PC-3 (cell line): ENCODE measurements around the gene CBLN1. TPM values are rescaled to one million over a fixed set of nuclear protein-coding genes. Genes with fewer than 3 reads are reported as not detected.

Experiments used
- ATAC-seq: fragments of 200-7000 bp; cut with Tn5 transposase; 2 replicates; pipeline ENCODE4 v1.9.1; 2020; ENCODE audit warnings: mild to moderate bottlenecking, moderate library complexity
- BruUV-seq: library from RNA; stranded (reverse); fragments of 400-500 nt; replicated peaks from 2 replicates; lab custom pipeline; 2021; lab: Mats Ljungman, UMichigan
- CTCF ChIA-PET: fragments of 300-600 bp; sonication (Branson Sonifier 250); formaldehyde crosslinking; loops from one replicate; lab custom pipeline; 2022; ENCODE audit warnings: antibody characterized with exemption; lab: Charles Lee
- POLR2A ChIA-PET: fragments of 300-600 bp; sonication (Branson Sonifier 250); formaldehyde crosslinking; loops from one replicate; lab custom pipeline; 2022; ENCODE audit warnings: antibody characterized with exemption; ENCODE audit not compliant: unreplicated experiment; lab: Charles Lee
- DNase-seq: peaks from one replicate; pipeline ENCODE4 v3.0.0-alpha.2; 2015
- H2AFZ ChIP-seq: fragments of 300-600 bp; sonication (generic); 2 replicates; pipeline ENCODE4 v1.6.0; 2016; ENCODE audit warnings: antibody characterized with exemption, low read length
- H3F3A ChIP-seq: fragments of 300-600 bp; sonication (generic); one replicate; pipeline ENCODE4 v1.6.0; 2017; ENCODE audit warnings: antibody characterized with exemption, low read length, control low read depth, mild to moderate bottlenecking; ENCODE audit not compliant: unreplicated experiment
- H3K27ac ChIP-seq: fragments of 300-600 bp; sonication (generic); 2 replicates; pipeline ENCODE4 v1.5.1; 2016; ENCODE audit warnings: mild to moderate bottlenecking, low read length
- H3K27me3 ChIP-seq: fragments of 300-600 bp; sonication (generic); 2 replicates; pipeline ENCODE4 v1.6.1; 2016; ENCODE audit warnings: low read length, mixed read lengths
- H3K36me3 ChIP-seq: fragments of 300-600 bp; sonication (generic); 2 replicates; pipeline ENCODE4 v1.6.1; 2016; ENCODE audit warnings: low read depth, mixed run types, low read length, mixed read lengths
- H3K4me1 ChIP-seq: fragments of 300-600 bp; sonication (generic); 2 replicates; pipeline ENCODE4 v1.5.1; 2016; ENCODE audit warnings: low read length; ENCODE audit not compliant: insufficient read depth
- H3K4me2 ChIP-seq: fragments of 300-600 bp; sonication (generic); 2 replicates; pipeline ENCODE4 v1.6.0; 2016; ENCODE audit warnings: low read length
- H3K4me3 ChIP-seq: fragments of 300-600 bp; sonication (generic); 2 replicates; pipeline ENCODE4 v1.5.1; 2016; ENCODE audit warnings: mild to moderate bottlenecking, low read length, mixed read lengths
- H3K79me2 ChIP-seq: fragments of 300-600 bp; sonication (generic); 2 replicates; pipeline ENCODE4 v1.6.1; 2017; ENCODE audit warnings: low read length, mixed read lengths
- H3K9ac ChIP-seq: fragments of 300-600 bp; sonication (generic); 2 replicates; pipeline ENCODE4 v1.6.0; 2016; ENCODE audit warnings: mild to moderate bottlenecking, low read length
- H3K9me2 ChIP-seq: fragments of 300-600 bp; sonication (generic); replicated peaks from 2 replicates; pipeline ENCODE4 v1.6.1; 2016; ENCODE audit warnings: mixed run types, low read length, mixed read lengths
- H3K9me3 ChIP-seq: fragments of 300-600 bp; sonication (generic); 2 replicates; pipeline ENCODE4 v1.6.1; 2016; ENCODE audit warnings: low read length, mixed read lengths
- H4K20me1 ChIP-seq: fragments of 300-600 bp; sonication (generic); 2 replicates; pipeline ENCODE4 v1.6.1; 2016; ENCODE audit warnings: low read length, mixed read lengths
- EZH2 ChIP-seq: fragments of 300-600 bp; sonication (generic); IDR thresholded peaks from one replicate; pipeline ENCODE4 v1.6.1; 2017; ENCODE audit warnings: antibody characterized with exemption, mild to moderate bottlenecking, low read length; ENCODE audit not compliant: unreplicated experiment
- EZH2phosphoT487 ChIP-seq: fragments of 300-600 bp; sonication (generic); IDR thresholded peaks from 2 replicates; pipeline ENCODE4 v1.6.1; 2018; ENCODE audit warnings: mild to moderate bottlenecking, antibody characterized with exemption, low read length, borderline replicate concordance
- intact Hi-C: fragments of 100-400 bp; cut with micrococcal nuclease; formaldehyde crosslinking; loops from 2 replicates; pipeline ENCODE4 v1.9.0; 2023
- total RNA-seq: library from RNA; depleted of rRNA; stranded (reverse); fragments of >200 nt; gene quantifications from 2 replicates; pipeline ENCODE4 v1.2.3, GENCODE V29; 2014
- TF ChIP-seq, protein P1 (sequence below): fragments of 300-600 bp; sonication (generic); conservative IDR thresholded peaks from 2 replicates; pipeline ENCODE4 v1.5.1; 2017; ENCODE audit warnings: antibody characterized with exemption, low read depth, mild to moderate bottlenecking, low read length

Gene CBLN1
- total RNA-seq, 1 experiment from 2014 or later: 0.04 TPM

- Histone ChIP-seq H3K9me3 (no peaks in the 10 kb centered on the region), H4K20me1 (no peaks in the 10 kb centered on the region), H3K4me2 (no peak overlapping the region), H3K4me1 (no peaks in the 10 kb centered on the region), H3K79me2 (no peaks in the 10 kb centered on the region), H3F3A (no peaks in the 10 kb centered on the region), H3K36me3 (no peaks in the 10 kb centered on the region), H3K27ac (no peak overlapping the region), H2AFZ (no peak overlapping the region), H3K9me2 (no peaks in the 10 kb centered on the region), H3K27me3 (no peaks in the 10 kb centered on the region), H3K9ac (no peak overlapping the region), H3K4me3 (no peak overlapping the region)
- no peak for DNase-seq
- intact Hi-C loops: no loop called here
- ChIA-PET POLR2A (no interaction called here), CTCF (no interaction called here)
- TF ChIP-seq EZH2phosphoT487 (no peak), EZH2 (no peak)
- TF ChIP-seq, protein P1, sequence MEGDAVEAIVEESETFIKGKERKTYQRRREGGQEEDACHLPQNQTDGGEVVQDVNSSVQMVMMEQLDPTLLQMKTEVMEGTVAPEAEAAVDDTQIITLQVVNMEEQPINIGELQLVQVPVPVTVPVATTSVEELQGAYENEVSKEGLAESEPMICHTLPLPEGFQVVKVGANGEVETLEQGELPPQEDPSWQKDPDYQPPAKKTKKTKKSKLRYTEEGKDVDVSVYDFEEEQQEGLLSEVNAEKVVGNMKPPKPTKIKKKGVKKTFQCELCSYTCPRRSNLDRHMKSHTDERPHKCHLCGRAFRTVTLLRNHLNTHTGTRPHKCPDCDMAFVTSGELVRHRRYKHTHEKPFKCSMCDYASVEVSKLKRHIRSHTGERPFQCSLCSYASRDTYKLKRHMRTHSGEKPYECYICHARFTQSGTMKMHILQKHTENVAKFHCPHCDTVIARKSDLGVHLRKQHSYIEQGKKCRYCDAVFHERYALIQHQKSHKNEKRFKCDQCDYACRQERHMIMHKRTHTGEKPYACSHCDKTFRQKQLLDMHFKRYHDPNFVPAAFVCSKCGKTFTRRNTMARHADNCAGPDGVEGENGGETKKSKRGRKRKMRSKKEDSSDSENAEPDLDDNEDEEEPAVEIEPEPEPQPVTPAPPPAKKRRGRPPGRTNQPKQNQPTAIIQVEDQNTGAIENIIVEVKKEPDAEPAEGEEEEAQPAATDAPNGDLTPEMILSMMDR: no peak
- ATAC-seq: no peak
- no TSS peak for BruUV-seq
Observed at GRCh38 chr16:49327466-49327865, 45.8 kb upstream of the CBLN1 start.

- DNase-seq (no peak), ATAC-seq (no peak)
- Histone ChIP-seq H3K9me2 (no peaks in the 10 kb centered on the region), H3K4me3 (no peak overlapping the region), H3K27me3 (no peaks in the 10 kb centered on the region), H2AFZ (no peak overlapping the region), H3K36me3 (no peaks in the 10 kb centered on the region), H3K9me3 (no peaks in the 10 kb centered on the region), H3F3A (no peaks in the 10 kb centered on the region), H4K20me1 (no peaks in the 10 kb centered on the region), H3K9ac (no peak overlapping the region), H3K79me2 (no peaks in the 10 kb centered on the region), H3K4me2 (no peak overlapping the region), H3K27ac (no peak overlapping the region), H3K4me1 (no peaks in the 10 kb centered on the region)
- BruUV-seq: no TSS peak
- ChIA-PET POLR2A (no interaction called here), CTCF (no interaction called here)
- TF ChIP-seq EZH2: no peak
- TF ChIP-seq, protein P1: no peak
- no peak for TF ChIP-seq EZH2phosphoT487
- intact Hi-C loops: no loop called here
Observed at GRCh38 chr16:49324703-49325102, 43.1 kb upstream of the CBLN1 start.

DNA sequence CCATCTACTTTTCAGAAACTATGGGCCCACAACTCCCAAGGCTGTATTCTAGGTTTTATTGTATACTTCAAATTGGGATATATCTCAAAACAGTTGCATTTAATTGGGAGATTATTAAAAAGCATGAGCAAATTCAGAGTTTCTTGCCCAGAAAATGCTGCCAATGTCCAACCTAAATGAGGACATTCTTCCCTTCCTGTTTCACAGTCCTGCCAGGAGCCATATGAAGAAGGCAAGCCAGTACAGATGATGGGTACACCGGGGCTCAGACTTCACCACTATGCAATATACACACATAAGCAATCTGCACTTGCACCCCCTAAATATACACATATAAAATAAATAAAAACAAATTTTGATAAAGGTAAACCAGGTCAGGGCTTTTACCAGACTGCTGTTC, 34.0 kb upstream of the CBLN1 start:
- ChIA-PET POLR2A (no interaction called here), CTCF (no interaction called here)
- Histone ChIP-seq H3K9me3 (no peaks in the 10 kb centered on the region), H3K4me3 (no peak overlapping the region), H3K79me2 (no peaks in the 10 kb centered on the region), H3F3A (no peaks in the 10 kb centered on the region), H3K36me3 (no peaks in the 10 kb centered on the region), H2AFZ (no peak overlapping the region), H3K4me1 (no peaks in the 10 kb centered on the region), H3K4me2 (no peak overlapping the region), H3K9ac (no peak overlapping the region), H3K9me2 (no peaks in the 10 kb centered on the region), H3K27me3 (peaks cover 22% of the 10 kb centered on the region), H3K27ac (no peak overlapping the region), H4K20me1 (no peaks in the 10 kb centered on the region)
- DNase-seq (no peak), ATAC-seq (no peak)
- no peak for TF ChIP-seq EZH2phosphoT487
- TF ChIP-seq, protein P1: no peak
- no peak for TF ChIP-seq EZH2
- no TSS peak for BruUV-seq
- intact Hi-C loops: no loop called here
